HG02885 (cell line): Measurements from ENCODE around the gene NACA2.
"Not testable (repeated sequence)": the region's sequence is repeated elsewhere in the genome, so short reads cannot be mapped to it uniquely, and the experiment has no call there.

Experiments used
- ATAC-seq: cut with Tn5 transposase; IDR thresholded peaks from one replicate; pipeline ENCODE4 v1.9.1; 2021; ENCODE audit warnings: mild to moderate bottlenecking; ENCODE audit not compliant: unreplicated experiment, poor library complexity

NACA2 gene

DNA sequence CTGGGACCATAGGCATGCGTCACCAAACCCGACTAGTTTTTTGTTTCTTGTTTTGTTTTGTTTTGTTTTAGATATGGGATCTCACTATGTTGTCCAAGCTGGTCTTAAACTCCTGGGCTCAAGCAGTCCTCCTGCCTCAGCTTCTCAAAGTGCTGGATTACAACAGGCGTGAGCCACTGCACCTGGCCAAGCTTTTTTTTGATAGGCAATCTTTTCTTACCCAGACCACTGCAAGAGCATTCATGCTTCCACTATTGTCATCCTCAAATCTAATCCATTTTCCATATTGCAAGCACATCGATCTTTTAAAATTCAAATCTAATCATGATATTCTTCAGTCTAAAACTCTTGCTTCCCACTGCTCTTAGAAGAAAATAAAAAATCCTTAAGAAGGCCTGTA is 10.3 kb upstream of the NACA2 start:
- no peak for ATAC-seq

DNA sequence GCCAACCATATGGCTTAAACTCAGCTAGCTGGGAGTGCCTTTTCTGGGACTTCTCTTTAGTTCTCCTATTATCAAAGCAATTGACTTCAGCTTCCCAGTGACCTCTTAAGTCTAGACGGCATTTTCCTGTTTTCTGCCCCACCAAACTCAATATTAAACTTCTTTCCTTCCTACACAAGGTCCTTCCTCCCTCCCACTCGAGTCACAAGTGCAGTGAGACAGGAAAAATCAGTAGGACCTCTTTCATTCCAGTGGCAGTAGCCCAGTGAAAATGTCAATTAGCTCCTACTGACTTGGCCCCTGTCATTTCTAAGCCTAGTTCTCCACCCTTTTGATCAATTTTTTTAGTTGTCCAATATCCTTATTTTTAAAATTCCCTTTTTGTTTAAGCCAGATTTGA is 9.6 kb upstream of the NACA2 start:
- no peak for ATAC-seq

DNA sequence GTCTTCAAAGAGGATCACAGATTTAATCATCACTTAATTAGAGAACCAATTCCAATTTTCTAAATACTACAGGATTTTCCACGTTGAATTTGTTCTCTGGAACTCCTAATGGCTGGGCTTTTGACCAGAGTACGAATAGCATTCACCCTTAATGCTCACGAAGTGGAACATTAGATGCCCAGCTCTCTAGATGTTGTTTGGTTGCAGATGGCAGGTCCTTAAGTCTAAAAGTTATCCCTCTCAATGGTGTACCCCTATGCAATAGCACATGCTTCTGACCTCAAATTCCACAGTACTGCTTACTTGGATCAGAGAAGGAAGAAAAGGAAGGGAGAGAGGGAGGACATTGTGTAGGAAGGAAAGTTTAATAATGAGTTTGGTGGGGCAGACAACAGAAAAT is 8.6 kb upstream of the NACA2 start:
- ATAC-seq, result no peak

DNA sequence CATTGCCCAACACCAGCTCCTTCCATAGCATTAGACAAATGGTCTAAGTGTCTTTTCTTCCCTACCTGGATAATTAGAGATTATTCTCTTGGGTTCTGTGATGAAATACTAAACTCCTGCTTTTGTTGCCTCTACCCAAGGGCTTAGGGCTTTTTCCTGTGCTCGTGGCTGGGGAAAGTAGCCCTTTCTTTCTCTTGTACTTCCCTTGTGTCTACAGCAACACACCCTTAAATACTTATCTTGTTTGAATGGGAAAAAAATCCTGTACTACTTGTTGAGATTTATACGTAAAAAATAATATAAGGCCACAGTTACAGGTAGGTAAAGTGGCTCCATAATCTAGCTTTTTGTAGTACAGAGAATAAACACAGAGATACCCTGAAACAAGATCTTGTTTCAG is 7.0 kb upstream of the NACA2 start:
- no peak for ATAC-seq

DNA sequence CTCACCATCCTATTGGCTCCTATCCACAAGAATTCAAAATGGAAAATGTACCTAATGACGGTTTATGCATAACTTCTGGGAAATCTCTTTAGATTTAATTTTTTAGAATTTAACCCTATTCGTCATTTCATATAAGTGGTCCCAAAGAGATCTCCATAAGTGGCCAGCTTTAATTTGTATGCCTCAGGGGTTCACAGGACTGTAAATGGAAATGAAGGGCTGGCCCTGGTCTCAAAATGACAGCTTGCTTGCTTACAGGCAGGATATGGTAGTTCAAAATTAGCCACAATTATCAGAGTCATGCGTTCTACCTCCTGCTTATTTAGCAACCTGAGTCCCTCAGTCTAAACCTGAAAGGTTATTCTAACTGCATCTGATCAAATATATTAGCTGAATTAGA is 6.6 kb upstream of the NACA2 start:
- ATAC-seq, result no peak

DNA sequence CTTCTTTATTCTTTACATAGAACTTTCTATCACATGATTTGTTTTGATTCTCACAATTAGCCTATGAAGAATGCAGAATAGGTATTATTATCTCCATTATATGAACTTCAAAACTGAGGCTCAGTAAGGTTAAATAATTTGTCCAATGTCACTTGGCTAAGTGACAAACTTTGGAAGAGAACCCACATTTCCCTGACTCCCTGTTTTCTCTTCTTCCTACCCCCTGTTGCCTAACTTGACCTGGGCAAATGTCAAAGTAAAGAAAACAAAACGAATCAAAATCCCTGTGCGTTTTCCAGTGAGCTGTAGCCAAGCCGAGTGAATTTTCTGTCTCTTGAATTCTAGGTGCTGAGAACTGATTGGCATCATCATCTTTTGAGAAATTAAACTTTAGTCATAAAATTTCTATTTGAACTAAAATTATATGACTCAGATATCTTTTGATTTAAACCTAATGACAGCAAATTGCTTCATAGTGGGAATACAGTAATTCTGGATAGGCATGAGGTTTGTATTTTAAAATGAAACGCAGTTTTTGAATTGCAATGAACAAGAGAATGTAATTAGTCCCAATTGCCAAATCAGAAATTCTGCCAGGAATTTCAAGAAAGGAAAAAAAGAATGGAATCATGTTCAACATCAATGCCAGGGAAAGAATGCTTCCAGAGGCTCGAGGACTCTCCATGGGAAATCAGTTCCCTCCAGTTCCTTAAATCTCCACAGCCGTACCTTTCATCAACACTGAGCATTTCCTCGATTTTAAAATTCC is 4.6 kb upstream of the NACA2 start:
- no peak for ATAC-seq

DNA sequence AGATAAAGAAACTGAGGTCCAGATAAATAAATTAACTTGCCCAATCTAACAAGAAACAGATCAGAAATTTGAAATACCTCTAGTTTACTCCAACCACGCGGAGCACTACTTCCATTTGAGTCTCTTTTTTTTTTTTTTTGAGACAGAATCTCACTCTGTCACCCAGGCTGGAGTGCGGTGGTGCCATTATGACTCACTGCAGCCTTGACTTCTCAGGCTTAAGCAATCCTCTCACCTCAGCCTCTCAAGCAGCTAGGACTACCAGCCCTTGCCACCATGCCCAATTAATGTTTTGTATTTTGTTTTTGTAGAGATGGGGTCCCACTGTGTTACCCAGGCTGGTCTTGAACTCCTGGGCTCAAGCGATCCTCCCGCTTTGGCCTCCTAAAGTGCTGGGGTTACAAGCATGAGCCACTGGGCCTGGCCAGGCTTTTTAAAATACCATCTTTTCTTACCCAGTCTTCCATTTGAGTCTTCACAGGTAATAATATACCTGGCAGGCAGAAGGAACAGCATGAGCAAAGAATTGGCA is 3.3 kb upstream of the NACA2 start:
- no peak for ATAC-seq

DNA sequence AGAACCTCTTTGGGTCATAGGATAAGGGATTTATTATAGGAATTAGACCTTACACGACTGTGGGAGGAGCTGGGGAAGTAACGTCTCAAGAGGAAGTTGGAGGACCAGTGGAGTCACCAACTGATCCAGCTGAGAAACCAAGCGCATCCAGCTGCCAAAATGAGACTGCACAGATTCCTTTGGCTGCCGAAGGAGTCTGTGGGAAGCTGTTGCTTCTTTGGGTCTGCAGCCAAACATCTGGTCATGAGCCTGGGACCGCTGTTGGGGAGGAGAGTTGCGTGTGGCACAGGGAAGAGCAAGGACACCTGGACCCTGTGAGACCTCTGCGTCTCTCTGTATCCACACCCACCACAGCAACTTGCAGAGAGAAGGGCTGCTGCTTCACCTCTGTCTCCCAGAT is 2.4 kb upstream of the NACA2 start:
- ATAC-seq, result no peak

DNA sequence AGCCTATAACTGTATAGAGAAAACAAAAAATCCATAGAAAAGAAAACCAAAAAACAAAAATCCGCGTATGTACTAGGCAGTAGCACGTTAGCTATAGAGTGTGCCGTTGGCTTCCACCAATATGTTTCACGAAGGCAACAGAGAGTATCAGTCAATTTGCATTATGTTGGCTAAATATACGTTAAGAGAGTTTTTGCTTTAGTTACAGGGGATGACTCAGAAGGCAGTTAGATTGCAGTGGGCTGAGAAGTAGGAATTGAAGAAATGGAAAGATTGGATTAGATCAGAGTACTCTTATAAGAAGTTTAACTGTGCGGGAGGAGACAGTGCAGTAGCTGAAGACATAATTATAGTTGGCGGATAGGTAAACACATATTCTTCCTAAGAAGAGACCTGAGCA is 911 bp upstream of the NACA2 start:
- no peak for ATAC-seq

DNA sequence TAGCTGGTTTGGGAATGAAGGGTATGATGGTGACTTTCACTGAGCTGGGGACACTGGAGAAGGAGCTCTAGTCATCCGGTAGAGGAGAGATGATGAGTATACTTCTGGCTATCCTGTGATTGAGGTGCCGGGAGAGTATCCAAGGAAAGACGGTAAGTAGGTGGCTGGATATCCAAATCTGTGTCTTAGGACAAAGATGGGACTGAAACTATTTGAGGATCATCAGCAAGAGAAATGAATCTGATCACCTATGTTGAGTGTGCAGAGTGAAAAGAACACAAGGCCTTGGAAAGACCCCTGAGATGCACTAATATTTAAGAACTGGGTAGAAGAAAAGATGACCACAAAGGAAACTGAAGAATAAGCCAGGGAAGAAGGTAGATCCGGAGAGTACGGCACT is 1.0 kb downstream of the NACA2 start:
- ATAC-seq, result no peak

DNA sequence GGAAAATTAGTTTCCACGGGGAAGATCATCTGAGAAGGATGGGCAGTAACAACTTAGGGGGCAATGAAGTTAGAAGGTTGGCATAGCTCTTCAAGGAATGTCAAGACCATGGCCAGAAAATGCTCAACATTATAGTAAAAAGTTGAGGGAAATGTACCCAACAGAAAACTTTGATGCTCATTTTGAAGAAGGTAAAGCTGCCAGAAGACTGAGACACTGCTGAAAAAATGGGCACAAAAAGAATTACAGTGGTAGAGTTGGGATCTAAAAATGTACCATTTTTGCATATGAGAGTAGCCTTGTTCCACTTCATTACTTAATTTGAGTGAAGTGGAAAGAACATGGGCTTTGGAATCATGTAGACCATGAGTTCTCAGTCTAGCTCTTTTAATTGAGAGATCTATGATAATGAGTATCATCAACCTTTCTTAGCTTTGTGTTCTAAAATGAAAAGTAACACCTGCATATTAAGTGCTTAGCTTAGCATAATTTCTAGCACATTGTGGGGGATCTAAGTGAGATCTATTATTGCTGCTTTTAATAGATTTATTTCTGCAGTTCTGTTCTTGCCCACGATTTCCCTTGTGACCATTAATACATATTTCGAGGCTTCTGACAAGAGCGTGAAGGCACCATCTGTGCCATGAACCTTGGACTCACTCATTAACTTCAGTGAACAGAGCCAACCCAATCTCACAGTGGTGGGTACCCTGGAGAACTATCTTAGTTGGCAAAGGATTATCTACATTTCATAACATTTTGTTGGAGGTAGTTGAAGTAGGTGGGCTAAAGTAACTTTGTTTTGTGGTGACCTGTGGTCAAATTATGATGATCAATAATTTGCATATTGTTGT is 3.0 kb downstream of the NACA2 start:
- no peak for ATAC-seq

DNA sequence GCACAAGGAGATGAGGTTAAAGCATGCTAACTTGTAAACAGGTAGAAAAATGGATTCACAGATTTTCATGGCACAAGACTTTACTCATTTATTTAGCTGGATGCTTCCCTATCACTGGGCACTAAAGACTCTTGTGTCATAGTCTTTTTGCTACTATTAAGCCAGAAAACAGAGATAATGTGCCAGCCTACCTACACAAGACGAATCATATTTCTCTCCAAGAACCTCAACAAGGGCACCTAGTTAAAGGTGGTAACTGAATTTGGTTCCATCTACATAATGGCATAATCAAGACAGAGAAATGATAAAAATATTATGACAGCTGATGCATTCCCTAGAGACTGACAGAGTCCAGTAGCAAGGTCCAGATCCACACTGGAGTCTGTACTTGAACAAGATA is 3.8 kb downstream of the NACA2 start:
- no peak for ATAC-seq

DNA sequence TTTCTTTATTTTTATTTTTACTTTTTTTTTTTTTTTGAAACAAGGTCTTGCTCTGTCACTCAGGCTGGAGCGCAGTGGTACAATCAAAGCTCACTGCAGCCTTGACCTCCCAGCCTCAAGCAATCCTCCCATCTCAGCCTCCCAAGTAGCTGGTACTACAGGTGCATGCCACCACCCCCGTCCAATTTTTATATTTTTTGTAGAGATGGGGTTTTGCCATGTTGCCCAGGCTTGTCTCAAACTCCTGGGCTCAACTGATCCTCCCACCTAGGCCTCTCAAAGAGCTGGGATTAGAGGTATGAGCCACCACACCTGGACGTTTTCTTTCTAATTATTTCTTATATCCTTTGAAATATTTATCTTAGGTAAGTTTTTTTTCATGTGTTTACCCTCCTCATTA is 4.4 kb downstream of the NACA2 start:
- ATAC-seq, result not testable (repeated sequence)

DNA sequence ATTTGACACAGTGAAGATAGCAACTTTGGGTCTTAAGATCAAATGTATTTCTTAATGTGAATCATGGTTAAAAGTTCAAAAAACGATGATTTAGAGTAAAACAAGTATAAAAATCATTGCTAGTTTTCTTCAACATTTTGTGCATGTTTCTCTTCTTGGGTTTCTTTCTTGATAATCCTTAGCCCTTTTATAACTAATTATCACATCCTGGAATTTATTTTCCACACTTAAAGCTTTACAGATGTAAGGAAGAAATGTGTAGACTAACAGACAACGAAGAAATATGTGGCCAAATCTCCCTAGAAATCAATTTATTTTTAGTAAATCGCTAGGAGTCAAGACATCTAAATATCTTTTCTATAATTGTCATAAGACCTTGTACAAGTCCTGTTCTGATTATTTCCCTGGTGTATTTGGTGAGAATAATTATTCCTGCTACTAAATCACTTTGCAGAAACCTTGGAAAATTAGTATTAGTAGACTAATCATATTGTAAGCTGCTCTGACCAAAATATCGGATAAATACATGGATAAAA is 4.9 kb downstream of the NACA2 start:
- no peak for ATAC-seq

DNA sequence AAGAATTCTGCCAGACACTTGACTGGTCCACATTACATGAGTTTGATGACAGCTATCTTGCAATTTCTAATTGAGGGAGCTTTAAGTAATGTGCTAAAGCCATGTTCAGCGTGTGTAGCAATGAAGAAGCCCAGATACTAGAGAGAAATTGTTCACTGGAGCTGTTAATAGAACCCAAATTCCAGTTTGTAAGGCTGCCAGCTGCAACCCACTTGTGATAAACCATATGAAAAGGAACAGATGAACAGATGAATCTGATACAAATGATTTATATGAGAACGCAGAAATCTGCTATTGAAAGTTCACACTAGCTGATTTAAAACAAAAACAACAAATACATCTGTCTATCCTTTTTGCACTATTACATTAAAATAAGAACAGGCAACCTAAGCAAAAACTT is 6.2 kb downstream of the NACA2 start:
- no peak for ATAC-seq

DNA sequence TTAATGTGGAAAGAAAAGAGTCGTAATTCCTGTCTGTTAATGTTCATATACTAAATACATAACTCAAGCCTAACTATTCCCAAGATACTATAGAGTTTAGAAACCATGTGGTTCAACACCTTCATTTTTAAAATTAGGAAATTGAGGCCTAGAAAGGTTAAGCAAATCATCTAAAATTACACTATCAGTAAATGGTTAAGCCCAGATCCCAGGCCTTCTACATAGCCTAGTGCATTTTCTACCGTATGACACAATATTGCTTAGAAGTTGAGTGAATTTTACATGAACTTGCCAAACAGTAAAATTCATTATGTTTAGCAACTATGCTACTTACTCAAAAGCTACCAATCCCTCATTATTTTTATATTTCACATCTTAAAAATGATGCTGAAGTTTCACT is 6.8 kb downstream of the NACA2 start:
- ATAC-seq, result no peak

DNA sequence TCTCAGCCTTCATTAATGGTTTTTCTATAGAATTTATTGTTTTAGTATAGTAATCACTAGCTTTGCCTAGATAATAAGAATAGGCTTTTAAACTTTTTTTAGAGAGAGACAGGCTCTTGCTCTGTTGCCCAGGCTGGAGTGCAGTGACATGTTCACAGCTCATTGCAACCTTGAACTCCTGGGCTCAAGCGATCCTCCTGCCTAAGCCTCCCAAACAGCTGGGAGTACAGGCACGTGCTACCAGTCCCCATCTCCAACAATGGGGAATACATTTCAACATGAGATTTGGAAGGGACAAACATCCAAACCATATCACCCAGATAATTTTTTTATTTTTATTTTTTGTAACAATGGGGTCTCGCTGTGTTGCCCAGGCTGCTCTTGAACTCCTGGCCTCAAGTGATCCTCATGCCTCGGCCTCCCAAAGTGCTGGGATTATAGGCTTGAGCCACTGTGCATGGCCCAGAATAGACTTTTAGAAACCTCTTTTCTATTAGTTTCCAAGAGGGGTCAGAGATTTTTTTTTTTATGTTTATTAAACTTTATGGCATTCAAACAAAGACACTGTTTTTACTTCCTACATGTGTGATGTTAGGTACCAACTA is 7.3 kb downstream of the NACA2 start:
- ATAC-seq, result no peak

DNA sequence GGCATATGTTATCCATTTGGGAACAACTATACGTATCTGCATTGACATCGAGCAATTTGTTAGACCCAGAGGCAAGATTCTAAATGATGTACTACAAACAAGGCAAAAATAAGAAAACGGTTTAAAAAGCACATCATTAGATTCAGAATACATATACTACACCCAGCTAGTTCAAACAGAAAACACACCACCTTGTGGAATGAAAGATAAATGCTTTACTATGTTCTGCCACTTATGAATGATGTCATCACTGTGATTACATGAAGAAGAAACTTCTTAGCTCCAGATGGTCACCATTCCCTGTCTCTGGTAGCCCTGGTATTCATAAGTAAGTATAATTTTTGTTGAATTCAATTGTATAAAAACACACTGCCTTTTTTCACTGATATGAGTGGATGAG is 7.8 kb downstream of the NACA2 start:
- no peak for ATAC-seq

DNA sequence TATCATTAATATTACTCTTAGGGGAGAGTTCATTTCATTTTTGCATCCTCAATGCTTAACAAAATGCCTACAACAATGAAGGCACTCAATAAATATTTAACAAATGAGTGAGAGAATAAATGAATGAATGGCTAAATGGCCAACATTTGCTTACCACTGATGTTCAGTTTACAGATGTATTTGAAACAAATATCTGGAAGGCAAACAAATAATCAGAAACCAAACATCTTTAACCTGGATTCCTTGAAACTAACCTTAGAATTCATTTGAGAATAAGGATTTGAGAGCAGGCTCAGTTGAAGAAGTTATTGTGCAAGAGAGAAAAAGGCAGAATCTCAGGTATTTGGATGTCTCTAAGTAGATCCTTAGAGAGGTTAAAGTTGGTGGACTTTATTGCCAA is 8.4 kb downstream of the NACA2 start:
- no peak for ATAC-seq

DNA sequence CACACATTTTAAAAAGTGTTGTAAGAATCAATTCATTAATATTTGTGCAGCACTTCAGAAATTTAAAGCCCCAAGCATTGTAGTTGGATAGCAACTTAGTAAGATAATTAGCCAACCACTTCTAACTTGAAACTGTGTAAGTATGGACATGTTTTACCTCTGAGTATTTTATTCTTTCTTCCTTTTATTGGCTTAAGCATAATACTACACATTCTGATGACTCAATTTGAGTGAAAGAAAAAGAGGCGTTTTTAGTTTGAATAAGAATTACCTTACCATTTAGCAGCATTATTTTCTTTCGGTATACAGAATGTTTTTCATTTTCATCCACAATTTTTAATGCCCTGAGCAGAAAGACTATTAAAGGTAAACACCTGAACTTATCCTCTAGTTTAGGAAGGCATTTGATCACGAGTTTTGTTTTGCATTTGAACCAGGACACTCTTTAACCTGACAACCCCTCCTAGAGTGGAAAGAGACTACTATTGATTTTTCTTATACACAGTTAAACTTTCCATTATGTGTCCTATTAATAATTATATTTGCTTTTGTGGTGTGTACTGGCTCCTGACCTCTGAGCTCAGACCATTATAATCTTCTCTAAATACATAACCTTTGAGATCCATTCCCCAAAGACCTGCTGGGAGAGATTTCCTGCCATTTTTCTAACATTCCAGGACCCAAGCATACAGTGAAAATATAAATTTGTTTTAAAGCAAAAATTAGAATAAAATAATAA is 9.2 kb downstream of the NACA2 start:
- ATAC-seq, result no peak
